ENCODE results near the gene ATXN2. TPM values are rescaled to one million over a fixed set of nuclear protein-coding genes. Genes with fewer than 3 reads are reported as not detected.
A peak's percentile ranks its signal among the peaks of the same experiment; 100 is the strongest.

ATXN2 gene
- total and polyA plus RNA-seq, 9 of the 15 experiments (the other 6 are each of a cell fraction or from before 2014, with no cell fraction given): 16.8 to 67.8 (median 29.3) TPM

DNA sequence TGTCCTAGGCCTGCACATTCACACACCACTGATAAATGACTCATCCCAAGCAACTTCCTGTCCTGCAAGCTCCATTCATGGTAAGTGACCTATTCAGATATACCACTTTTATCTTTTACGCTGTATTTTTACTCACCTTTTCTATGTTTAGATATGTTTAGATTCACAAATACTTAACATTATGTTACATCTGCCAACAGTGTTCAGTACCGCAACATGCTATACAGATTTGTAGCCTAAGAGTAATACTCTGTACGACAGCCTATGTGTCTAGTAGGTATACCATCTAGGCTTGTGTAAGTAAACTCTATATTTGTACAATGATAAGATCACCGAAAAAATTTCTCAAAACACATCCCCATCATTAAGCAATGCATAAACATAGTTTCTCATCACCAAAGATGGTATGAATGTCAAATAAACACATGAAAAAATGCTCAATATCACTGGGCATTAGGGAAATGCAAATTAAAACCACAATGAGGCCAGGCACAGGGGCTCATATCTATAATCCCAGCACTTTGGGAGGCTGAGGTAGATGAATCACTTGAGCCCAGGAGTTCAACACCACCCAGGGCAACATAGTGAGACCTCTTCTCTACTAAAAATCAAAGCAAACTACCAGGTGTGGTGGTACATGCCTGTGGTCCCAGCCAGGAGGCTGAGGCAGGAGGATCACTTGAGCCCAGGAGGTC, 20.7 kb downstream of the ATXN2 start (continued):
- TF ChIP-seq, protein P1, sequence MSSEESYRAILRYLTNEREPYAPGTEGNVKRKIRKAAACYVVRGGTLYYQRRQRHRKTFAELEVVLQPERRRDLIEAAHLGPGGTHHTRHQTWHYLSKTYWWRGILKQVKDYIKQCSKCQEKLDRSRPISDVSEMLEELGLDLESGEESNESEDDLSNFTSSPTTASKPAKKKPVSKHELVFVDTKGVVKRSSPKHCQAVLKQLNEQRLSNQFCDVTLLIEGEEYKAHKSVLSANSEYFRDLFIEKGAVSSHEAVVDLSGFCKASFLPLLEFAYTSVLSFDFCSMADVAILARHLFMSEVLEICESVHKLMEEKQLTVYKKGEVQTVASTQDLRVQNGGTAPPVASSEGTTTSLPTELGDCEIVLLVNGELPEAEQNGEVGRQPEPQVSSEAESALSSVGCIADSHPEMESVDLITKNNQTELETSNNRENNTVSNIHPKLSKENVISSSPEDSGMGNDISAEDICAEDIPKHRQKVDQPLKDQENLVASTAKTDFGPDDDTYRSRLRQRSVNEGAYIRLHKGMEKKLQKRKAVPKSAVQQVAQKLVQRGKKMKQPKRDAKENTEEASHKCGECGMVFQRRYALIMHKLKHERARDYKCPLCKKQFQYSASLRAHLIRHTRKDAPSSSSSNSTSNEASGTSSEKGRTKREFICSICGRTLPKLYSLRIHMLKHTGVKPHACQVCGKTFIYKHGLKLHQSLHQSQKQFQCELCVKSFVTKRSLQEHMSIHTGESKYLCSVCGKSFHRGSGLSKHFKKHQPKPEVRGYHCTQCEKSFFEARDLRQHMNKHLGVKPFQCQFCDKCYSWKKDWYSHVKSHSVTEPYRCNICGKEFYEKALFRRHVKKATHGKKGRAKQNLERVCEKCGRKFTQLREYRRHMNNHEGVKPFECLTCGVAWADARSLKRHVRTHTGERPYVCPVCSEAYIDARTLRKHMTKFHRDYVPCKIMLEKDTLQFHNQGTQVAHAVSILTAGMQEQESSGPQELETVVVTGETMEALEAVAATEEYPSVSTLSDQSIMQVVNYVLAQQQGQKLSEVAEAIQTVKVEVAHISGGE (CRISPR knock-in tag; IDR thresholded peaks at IDR 0.05): no peak
- no peak for TF ChIP-seq ELF4 (CRISPR knock-in tag; IDR thresholded peaks at IDR 0.05)
- TF ChIP-seq, protein P2, sequence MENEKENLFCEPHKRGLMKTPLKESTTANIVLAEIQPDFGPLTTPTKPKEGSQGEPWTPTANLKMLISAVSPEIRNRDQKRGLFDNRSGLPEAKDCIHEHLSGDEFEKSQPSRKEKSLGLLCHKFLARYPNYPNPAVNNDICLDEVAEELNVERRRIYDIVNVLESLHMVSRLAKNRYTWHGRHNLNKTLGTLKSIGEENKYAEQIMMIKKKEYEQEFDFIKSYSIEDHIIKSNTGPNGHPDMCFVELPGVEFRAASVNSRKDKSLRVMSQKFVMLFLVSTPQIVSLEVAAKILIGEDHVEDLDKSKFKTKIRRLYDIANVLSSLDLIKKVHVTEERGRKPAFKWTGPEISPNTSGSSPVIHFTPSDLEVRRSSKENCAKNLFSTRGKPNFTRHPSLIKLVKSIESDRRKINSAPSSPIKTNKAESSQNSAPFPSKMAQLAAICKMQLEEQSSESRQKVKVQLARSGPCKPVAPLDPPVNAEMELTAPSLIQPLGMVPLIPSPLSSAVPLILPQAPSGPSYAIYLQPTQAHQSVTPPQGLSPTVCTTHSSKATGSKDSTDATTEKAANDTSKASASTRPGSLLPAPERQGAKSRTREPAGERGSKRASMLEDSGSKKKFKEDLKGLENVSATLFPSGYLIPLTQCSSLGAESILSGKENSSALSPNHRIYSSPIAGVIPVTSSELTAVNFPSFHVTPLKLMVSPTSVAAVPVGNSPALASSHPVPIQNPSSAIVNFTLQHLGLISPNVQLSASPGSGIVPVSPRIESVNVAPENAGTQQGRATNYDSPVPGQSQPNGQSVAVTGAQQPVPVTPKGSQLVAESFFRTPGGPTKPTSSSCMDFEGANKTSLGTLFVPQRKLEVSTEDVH (IDR thresholded peaks at IDR 0.05; ENCODE audit: low read depth, partially characterized antibody): no peak
- no peak for TF ChIP-seq POU5F1 (IDR thresholded peaks at IDR 0.05; ENCODE audit: borderline replicate concordance, low read depth, low read length, partially characterized antibody)
- no peak for TF ChIP-seq SMAD3 (CRISPR knock-in tag; conservative IDR thresholded peaks at IDR 0.05)
- TF ChIP-seq CBX8 (IDR thresholded peaks at IDR 0.05; ENCODE audit: borderline replicate concordance, extremely low read depth, low read depth, low read length, poor library complexity, severe bottlenecking): no peak
- peak; percentile 75 for TF ChIP-seq ZNF316 (IDR thresholded peaks at IDR 0.05)
- TF ChIP-seq KDM5B (IDR thresholded peaks at IDR 0.05; ENCODE audit: insufficient replicate concordance, low read depth, low read length): no peak
- TF ChIP-seq HEY1 (CRISPR knock-in tag; IDR thresholded peaks at IDR 0.05; ENCODE audit: borderline replicate concordance): no peak
- no peak for TF ChIP-seq ZNF668 (CRISPR knock-in tag; IDR thresholded peaks at IDR 0.05)
- no peak for TF ChIP-seq ZNF436 (CRISPR knock-in tag; IDR thresholded peaks at IDR 0.05)
- no peak for TF ChIP-seq CHD1 (IDR thresholded peaks at IDR 0.05; ENCODE audit: low read length)
- TF ChIP-seq SETDB1 (IDR thresholded peaks at IDR 0.05; ENCODE audit: low read length): no peak
- no peak for TF ChIP-seq ZNF717 (CRISPR knock-in tag; IDR thresholded peaks at IDR 0.05)
- TF ChIP-seq SMARCE1 (IDR thresholded peaks at IDR 0.05): peak; percentile 86
- TF ChIP-seq SMARCB1 (IDR thresholded peaks at IDR 0.05; ENCODE audit: insufficient read length, low read depth): no peak
- TF ChIP-seq RBM34 (IDR thresholded peaks at IDR 0.05; ENCODE audit: borderline replicate concordance, insufficient read depth, low read length): no peak
- TF ChIP-seq PURB (CRISPR knock-in tag; IDR thresholded peaks at IDR 0.05; ENCODE audit: low read depth): no peak
- TF ChIP-seq, protein P3, sequence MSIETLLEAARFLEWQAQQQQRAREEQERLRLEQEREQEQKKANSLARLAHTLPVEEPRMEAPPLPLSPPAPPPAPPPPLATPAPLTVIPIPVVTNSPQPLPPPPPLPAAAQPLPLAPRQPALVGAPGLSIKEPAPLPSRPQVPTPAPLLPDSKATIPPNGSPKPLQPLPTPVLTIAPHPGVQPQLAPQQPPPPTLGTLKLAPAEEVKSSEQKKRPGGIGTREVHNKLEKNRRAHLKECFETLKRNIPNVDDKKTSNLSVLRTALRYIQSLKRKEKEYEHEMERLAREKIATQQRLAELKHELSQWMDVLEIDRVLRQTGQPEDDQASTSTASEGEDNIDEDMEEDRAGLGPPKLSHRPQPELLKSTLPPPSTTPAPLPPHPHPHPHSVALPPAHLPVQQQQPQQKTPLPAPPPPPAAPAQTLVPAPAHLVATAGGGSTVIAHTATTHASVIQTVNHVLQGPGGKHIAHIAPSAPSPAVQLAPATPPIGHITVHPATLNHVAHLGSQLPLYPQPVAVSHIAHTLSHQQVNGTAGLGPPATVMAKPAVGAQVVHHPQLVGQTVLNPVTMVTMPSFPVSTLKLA (conservative IDR thresholded peaks at IDR 0.05): peak in 1 of 2 experiments; percentile 44; a peak in 1 of 4 replicates

All from K562 (cell line).